Mesendoderm (in vitro differentiated cells): ENCODE data around the gene CCDC69.

Experiments
- DNase-seq: peaks from one replicate; pipeline ENCODE4 v3.0.0; 2013
- H2AK5ac ChIP-seq: 2 replicates; pipeline ENCODE4 v1.6.1; 2013; ENCODE audit warnings: low read length, inconsistent platforms
- H2BK120ac ChIP-seq: 2 replicates; pipeline ENCODE4 v1.6.1; 2013; ENCODE audit warnings: low read depth, mild to moderate bottlenecking, low read length, moderate library complexity, mixed read lengths
- H2BK15ac ChIP-seq: replicated peaks from 2 replicates; pipeline ENCODE4 v1.6.1; 2013; ENCODE audit warnings: low read depth, mild to moderate bottlenecking, moderate library complexity
- H2BK5ac ChIP-seq: 2 replicates; pipeline ENCODE4 v1.6.1; 2013; ENCODE audit warnings: low read length, inconsistent platforms
- H3K18ac ChIP-seq: 2 replicates; pipeline ENCODE4 v1.6.1; 2013; ENCODE audit warnings: mild to moderate bottlenecking, low read length, mixed read lengths
- H3K23ac ChIP-seq: one replicate; pipeline ENCODE4 v1.6.1; 2013; ENCODE audit warnings: low read length
- H3K27ac ChIP-seq: 2 replicates; pipeline ENCODE4 v1.5.1; 2013; ENCODE audit warnings: low read depth, mild to moderate bottlenecking, inconsistent platforms, low read length, moderate library complexity
- H3K27me3 ChIP-seq: 2 replicates; pipeline ENCODE4 v1.6.1; 2013; ENCODE audit warnings: low read length, control low read depth, mild to moderate bottlenecking, inconsistent platforms; ENCODE audit not compliant: insufficient read depth, poor library complexity
- H3K36me3 ChIP-seq: 2 replicates; pipeline ENCODE4 v1.6.1; 2013; ENCODE audit warnings: low read length, inconsistent platforms; ENCODE audit not compliant: control insufficient read depth, insufficient read depth
- H3K4ac ChIP-seq: one replicate; pipeline ENCODE4 v1.6.1; 2013; ENCODE audit warnings: low read depth, mild to moderate bottlenecking, low read length, moderate library complexity
- H3K4me1 ChIP-seq: 2 replicates; pipeline ENCODE4 v1.6.1; 2013; ENCODE audit warnings: low read depth, low read length, inconsistent platforms; ENCODE audit not compliant: control insufficient read depth
- H3K4me2 ChIP-seq: 2 replicates; pipeline ENCODE4 v1.6.1; 2013; ENCODE audit warnings: low read length
- H3K4me3 ChIP-seq: 2 replicates; pipeline ENCODE4 v1.5.1; 2013; ENCODE audit warnings: mild to moderate bottlenecking, low read length
- H3K56ac ChIP-seq: one replicate; pipeline ENCODE4 v1.6.1; 2013; ENCODE audit warnings: low read length
- H3K79me1 ChIP-seq: 2 replicates; pipeline ENCODE4 v1.6.1; 2013; ENCODE audit warnings: low read length, inconsistent platforms
- H3K79me2 ChIP-seq: 2 replicates; pipeline ENCODE4 v1.6.1; 2013; ENCODE audit warnings: mild to moderate bottlenecking, low read length; ENCODE audit not compliant: control insufficient read depth, insufficient read depth
- H3K9ac ChIP-seq: 2 replicates; pipeline ENCODE4 v1.6.1; 2013; ENCODE audit warnings: low read length, inconsistent platforms
- H4K5ac ChIP-seq: one replicate; pipeline ENCODE4 v1.6.1; 2013; ENCODE audit warnings: low read length
- H4K8ac ChIP-seq: one replicate; pipeline ENCODE4 v1.6.1; 2013; ENCODE audit warnings: low read depth, mild to moderate bottlenecking, control low read depth, low read length, moderate library complexity
- WGBS: extraction: QIAGEN DNeasy Blood & Tissue Kit; methylation state at CpG from one replicate; pipeline ENCODE4 v1.1.7; 2013; ENCODE audit warnings: low lambda C conversion rate, missing lambda C conversion rate; ENCODE audit not compliant: insufficient coverage; ENCODE audit errors: extremely low coverage; 5-methylcytosine and 5-hydroxymethylcytosine counted together

The CCDC69 gene

GRCh38 chr5:151262532-151262931 is 38.6 kb upstream of the CCDC69 start:
- no peak overlapping the region for H2BK15ac ChIP-seq

GRCh38 chr5:151259931-151260330 is 36.0 kb upstream of the CCDC69 start:
- no peak overlapping the region for H3K4me3 ChIP-seq
- no peak overlapping the region for H4K8ac ChIP-seq
- no peak overlapping the region for H3K56ac ChIP-seq
- H2BK120ac ChIP-seq, result no peak overlapping the region
- no peak for DNase-seq
- H2BK5ac ChIP-seq, result no peak overlapping the region
- H3K4me1 ChIP-seq, result peaks cover 7% of the 10 kb centered on the region
- no peaks in the 10 kb centered on the region for H3K79me2 ChIP-seq
- no peak overlapping the region for H2AK5ac ChIP-seq
- H3K27me3 ChIP-seq, result no peaks in the 10 kb centered on the region
- H3K79me1 ChIP-seq, result peaks cover 5% of the 10 kb centered on the region
- no peak overlapping the region for H2BK15ac ChIP-seq
- H3K18ac ChIP-seq, result no peak overlapping the region
- H3K9ac ChIP-seq, result no peak overlapping the region
- H3K4me2 ChIP-seq, result no peak overlapping the region
- H4K5ac ChIP-seq, result no peak overlapping the region
- no peaks in the 10 kb centered on the region for H3K36me3 ChIP-seq
- no peak overlapping the region for H3K27ac ChIP-seq
- no CpG with 5 or more reads among the region's 4 CpGs for WGBS
- H3K4ac ChIP-seq, result no peak overlapping the region
- no peak overlapping the region for H3K23ac ChIP-seq

More at GRCh38 chr5:151262532-151262931, 38.6 kb upstream of the CCDC69 start:
- Histone ChIP-seq H4K8ac (no peak overlapping the region), H3K27ac (no peak overlapping the region), H3K79me1 (peaks cover 2% of the 10 kb centered on the region), H3K18ac (no peak overlapping the region), H3K4me1 (peaks cover 7% of the 10 kb centered on the region), H4K5ac (no peak overlapping the region), H3K79me2 (no peaks in the 10 kb centered on the region), H3K4me2 (no peak overlapping the region), H2BK120ac (no peak overlapping the region), H2AK5ac (no peak overlapping the region), H3K27me3 (no peaks in the 10 kb centered on the region), H3K36me3 (peaks cover 1% of the 10 kb centered on the region), H3K4me3 (no peak overlapping the region), H3K4ac (no peak overlapping the region), H2BK5ac (no peak overlapping the region), H3K9ac (no peak overlapping the region), H3K56ac (no peak overlapping the region), H3K23ac (no peak overlapping the region)
- no peak for DNase-seq
- no CpG with 5 or more reads among the region's 3 CpGs for WGBS

GRCh38 chr5:151258816-151259215 is 34.9 kb upstream of the CCDC69 start:
- Histone ChIP-seq H2AK5ac (no peak overlapping the region), H3K9ac (no peak overlapping the region), H3K4me1 (peaks cover 7% of the 10 kb centered on the region), H3K4ac (no peak overlapping the region), H3K23ac (no peak overlapping the region), H3K79me2 (no peaks in the 10 kb centered on the region), H2BK15ac (no peak overlapping the region), H3K27ac (no peak overlapping the region), H3K79me1 (peaks cover 5% of the 10 kb centered on the region), H3K36me3 (no peaks in the 10 kb centered on the region), H2BK5ac (no peak overlapping the region), H3K4me2 (no peak overlapping the region), H3K56ac (no peak overlapping the region), H3K4me3 (no peak overlapping the region), H4K5ac (no peak overlapping the region), H4K8ac (no peak overlapping the region), H3K18ac (no peak overlapping the region), H3K27me3 (no peaks in the 10 kb centered on the region), H2BK120ac (no peak overlapping the region)
- DNase-seq, result no peak
- no CpG with 5 or more reads among the region's 1 CpG for WGBS

- H2BK120ac ChIP-seq, result no peak overlapping the region
- peak overlapping the region; percentile 9 for H3K27ac ChIP-seq
- H2BK15ac ChIP-seq, result no peak overlapping the region
- H3K36me3 ChIP-seq, result no peaks in the 10 kb centered on the region
- no peak overlapping the region for H3K4me3 ChIP-seq
- H3K4me2 ChIP-seq, result no peak overlapping the region
- no peak overlapping the region for H3K4ac ChIP-seq
- H4K8ac ChIP-seq, result no peak overlapping the region
- WGBS, result no CpG with 5 or more reads among the region's 7 CpGs
- H3K18ac ChIP-seq, result no peak overlapping the region
- DNase-seq, result no peak
- peaks cover 7% of the 10 kb centered on the region for H3K4me1 ChIP-seq
- peaks cover 7% of the 10 kb centered on the region for H3K79me1 ChIP-seq
- no peaks in the 10 kb centered on the region for H3K27me3 ChIP-seq
- no peak overlapping the region for H3K9ac ChIP-seq
- no peaks in the 10 kb centered on the region for H3K79me2 ChIP-seq
- no peak overlapping the region for H4K5ac ChIP-seq
- no peak overlapping the region for H2AK5ac ChIP-seq
- no peak overlapping the region for H2BK5ac ChIP-seq
- H3K23ac ChIP-seq, result no peak overlapping the region
- H3K56ac ChIP-seq, result no peak overlapping the region
These were observed 34.3 kb upstream of the CCDC69 start for GRCh38 chr5:151258201-151258611.

- Histone ChIP-seq H2BK15ac (no peak overlapping the region), H4K5ac (no peak overlapping the region), H3K79me1 (peaks cover 7% of the 10 kb centered on the region), H3K18ac (no peak overlapping the region), H3K27me3 (no peaks in the 10 kb centered on the region), H3K9ac (no peak overlapping the region), H2BK5ac (no peak overlapping the region), H2AK5ac (no peak overlapping the region), H4K8ac (no peak overlapping the region), H3K4me2 (no peak overlapping the region), H3K56ac (no peak overlapping the region), H3K27ac (no peak overlapping the region), H3K79me2 (no peaks in the 10 kb centered on the region), H3K36me3 (no peaks in the 10 kb centered on the region), H3K4me3 (no peak overlapping the region), H3K4me1 (peaks cover 7% of the 10 kb centered on the region), H3K4ac (no peak overlapping the region), H3K23ac (no peak overlapping the region), H2BK120ac (no peak overlapping the region)
- peak; percentile 73 for DNase-seq
- WGBS, result no CpG with 5 or more reads among the region's 5 CpGs
These were observed 33.9 kb upstream of the CCDC69 start for GRCh38 chr5:151257731-151258181.

- H3K27me3 ChIP-seq, result no peaks in the 10 kb centered on the region
- DNase-seq, result no peak
- no peak overlapping the region for H2BK5ac ChIP-seq
- H3K4me3 ChIP-seq, result no peak overlapping the region
- WGBS, result no CpG with 5 or more reads among the region's 3 CpGs
- H2BK15ac ChIP-seq, result no peak overlapping the region
- H3K9ac ChIP-seq, result no peak overlapping the region
- H3K79me1 ChIP-seq, result peaks cover 7% of the 10 kb centered on the region
- H4K8ac ChIP-seq, result no peak overlapping the region
- peaks cover 8% of the 10 kb centered on the region for H3K4me1 ChIP-seq
- no peak overlapping the region for H3K18ac ChIP-seq
- no peak overlapping the region for H3K23ac ChIP-seq
- H4K5ac ChIP-seq, result no peak overlapping the region
- no peak overlapping the region for H3K27ac ChIP-seq
- H3K56ac ChIP-seq, result no peak overlapping the region
- H3K79me2 ChIP-seq, result no peaks in the 10 kb centered on the region
- no peak overlapping the region for H3K4me2 ChIP-seq
- H2AK5ac ChIP-seq, result no peak overlapping the region
- no peak overlapping the region for H3K4ac ChIP-seq
- H2BK120ac ChIP-seq, result no peak overlapping the region
- H3K36me3 ChIP-seq, result no peaks in the 10 kb centered on the region
These were observed 31.9 kb upstream of the CCDC69 start for GRCh38 chr5:151255621-151256286.
